A549 (cell line): ENCODE results near the gene PTPN9.

Experiments
- MAFK ChIP-seq: fragments of 450-650 bp; IDR thresholded peaks from 2 replicates; pipeline ENCODE4 v1.6.1; 2014; ENCODE audit not compliant: partially characterized antibody
- POLR2A ChIP-seq: IDR thresholded peaks from 2 replicates; pipeline ENCODE4 v1.6.1; 2012; ENCODE audit warnings: mild to moderate bottlenecking, low read length
- RAD21 ChIP-seq, 2 experiments: fragments of >200 bp in 1 of 2; sonication (Bioruptor Twin) in 1 of 2; formaldehyde crosslinking in 1 of 2; IDR thresholded peaks in 1 of 2; conservative IDR thresholded peaks in 1 of 2; 2 replicates in 1 of 2; 3 replicates in 1 of 2; pipeline ENCODE4 v1.6.1; 2012 to 2018; ENCODE audit warnings: inconsistent platforms in 1 of 2
- RFX5 ChIP-seq: fragments of 450-650 bp; IDR thresholded peaks from 2 replicates; pipeline ENCODE4 v1.7.1; 2014; ENCODE audit warnings: antibody characterized with exemption, mild to moderate bottlenecking, moderate library complexity
- TF ChIP-seq, protein P1 (sequence below): fragments of >200 bp; sonication (Bioruptor Twin); formaldehyde crosslinking; IDR thresholded peaks from 3 replicates; pipeline ENCODE4 v1.5.1; 2016

DNA sequence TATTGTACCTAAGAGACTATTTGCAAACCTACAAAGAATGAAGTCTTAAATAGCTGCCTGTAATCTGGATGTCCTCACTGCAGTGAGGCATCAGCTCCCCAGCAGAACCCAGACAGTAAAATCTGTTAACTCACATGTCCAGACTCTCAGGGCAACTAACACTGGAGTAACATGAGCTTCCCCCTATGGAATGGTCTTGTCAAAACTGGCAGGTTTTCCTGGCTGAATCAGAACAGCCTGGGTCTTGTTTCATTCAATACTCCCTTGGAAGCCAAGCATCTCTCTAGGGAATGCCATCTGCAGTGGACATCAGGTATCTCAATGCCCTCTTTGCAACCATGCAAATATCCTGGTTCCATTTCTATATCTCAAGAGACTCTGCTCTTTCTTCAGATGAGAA, 24.4 kb downstream of the PTPN9 start:
- TF ChIP-seq, protein P1, sequence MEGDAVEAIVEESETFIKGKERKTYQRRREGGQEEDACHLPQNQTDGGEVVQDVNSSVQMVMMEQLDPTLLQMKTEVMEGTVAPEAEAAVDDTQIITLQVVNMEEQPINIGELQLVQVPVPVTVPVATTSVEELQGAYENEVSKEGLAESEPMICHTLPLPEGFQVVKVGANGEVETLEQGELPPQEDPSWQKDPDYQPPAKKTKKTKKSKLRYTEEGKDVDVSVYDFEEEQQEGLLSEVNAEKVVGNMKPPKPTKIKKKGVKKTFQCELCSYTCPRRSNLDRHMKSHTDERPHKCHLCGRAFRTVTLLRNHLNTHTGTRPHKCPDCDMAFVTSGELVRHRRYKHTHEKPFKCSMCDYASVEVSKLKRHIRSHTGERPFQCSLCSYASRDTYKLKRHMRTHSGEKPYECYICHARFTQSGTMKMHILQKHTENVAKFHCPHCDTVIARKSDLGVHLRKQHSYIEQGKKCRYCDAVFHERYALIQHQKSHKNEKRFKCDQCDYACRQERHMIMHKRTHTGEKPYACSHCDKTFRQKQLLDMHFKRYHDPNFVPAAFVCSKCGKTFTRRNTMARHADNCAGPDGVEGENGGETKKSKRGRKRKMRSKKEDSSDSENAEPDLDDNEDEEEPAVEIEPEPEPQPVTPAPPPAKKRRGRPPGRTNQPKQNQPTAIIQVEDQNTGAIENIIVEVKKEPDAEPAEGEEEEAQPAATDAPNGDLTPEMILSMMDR, result no peak
- no peak for TF ChIP-seq RFX5
- TF ChIP-seq MAFK, result no peak
- no peak for TF ChIP-seq POLR2A
- TF ChIP-seq RAD21 (conservative IDR thresholded peaks at IDR 0.05 in 1 of 2, IDR thresholded peaks at IDR 0.05 in 1 of 2), result no peak
